ENCODE results near the gene EFNB3. TPM values are rescaled to one million over a fixed set of nuclear protein-coding genes. Genes with fewer than 3 reads are reported as not detected.

Gene EFNB3
- total and polyA plus RNA-seq, 10 of the 15 experiments (the other 5 are each of a cell fraction or from before 2014, with no cell fraction given) = 0.01 to 0.13 (median 0.04) TPM; not detected in 5

- TF ChIP-seq, protein P1, sequence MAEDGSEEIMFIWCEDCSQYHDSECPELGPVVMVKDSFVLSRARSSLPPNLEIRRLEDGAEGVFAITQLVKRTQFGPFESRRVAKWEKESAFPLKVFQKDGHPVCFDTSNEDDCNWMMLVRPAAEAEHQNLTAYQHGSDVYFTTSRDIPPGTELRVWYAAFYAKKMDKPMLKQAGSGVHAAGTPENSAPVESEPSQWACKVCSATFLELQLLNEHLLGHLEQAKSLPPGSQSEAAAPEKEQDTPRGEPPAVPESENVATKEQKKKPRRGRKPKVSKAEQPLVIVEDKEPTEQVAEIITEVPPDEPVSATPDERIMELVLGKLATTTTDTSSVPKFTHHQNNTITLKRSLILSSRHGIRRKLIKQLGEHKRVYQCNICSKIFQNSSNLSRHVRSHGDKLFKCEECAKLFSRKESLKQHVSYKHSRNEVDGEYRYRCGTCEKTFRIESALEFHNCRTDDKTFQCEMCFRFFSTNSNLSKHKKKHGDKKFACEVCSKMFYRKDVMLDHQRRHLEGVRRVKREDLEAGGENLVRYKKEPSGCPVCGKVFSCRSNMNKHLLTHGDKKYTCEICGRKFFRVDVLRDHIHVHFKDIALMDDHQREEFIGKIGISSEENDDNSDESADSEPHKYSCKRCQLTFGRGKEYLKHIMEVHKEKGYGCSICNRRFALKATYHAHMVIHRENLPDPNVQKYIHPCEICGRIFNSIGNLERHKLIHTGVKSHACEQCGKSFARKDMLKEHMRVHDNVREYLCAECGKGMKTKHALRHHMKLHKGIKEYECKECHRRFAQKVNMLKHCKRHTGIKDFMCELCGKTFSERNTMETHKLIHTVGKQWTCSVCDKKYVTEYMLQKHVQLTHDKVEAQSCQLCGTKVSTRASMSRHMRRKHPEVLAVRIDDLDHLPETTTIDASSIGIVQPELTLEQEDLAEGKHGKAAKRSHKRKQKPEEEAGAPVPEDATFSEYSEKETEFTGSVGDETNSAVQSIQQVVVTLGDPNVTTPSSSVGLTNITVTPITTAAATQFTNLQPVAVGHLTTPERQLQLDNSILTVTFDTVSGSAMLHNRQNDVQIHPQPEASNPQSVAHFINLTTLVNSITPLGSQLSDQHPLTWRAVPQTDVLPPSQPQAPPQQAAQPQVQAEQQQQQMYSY (CRISPR knock-in tag; IDR thresholded peaks at IDR 0.05) = no peak
- TF ChIP-seq, protein P2, sequence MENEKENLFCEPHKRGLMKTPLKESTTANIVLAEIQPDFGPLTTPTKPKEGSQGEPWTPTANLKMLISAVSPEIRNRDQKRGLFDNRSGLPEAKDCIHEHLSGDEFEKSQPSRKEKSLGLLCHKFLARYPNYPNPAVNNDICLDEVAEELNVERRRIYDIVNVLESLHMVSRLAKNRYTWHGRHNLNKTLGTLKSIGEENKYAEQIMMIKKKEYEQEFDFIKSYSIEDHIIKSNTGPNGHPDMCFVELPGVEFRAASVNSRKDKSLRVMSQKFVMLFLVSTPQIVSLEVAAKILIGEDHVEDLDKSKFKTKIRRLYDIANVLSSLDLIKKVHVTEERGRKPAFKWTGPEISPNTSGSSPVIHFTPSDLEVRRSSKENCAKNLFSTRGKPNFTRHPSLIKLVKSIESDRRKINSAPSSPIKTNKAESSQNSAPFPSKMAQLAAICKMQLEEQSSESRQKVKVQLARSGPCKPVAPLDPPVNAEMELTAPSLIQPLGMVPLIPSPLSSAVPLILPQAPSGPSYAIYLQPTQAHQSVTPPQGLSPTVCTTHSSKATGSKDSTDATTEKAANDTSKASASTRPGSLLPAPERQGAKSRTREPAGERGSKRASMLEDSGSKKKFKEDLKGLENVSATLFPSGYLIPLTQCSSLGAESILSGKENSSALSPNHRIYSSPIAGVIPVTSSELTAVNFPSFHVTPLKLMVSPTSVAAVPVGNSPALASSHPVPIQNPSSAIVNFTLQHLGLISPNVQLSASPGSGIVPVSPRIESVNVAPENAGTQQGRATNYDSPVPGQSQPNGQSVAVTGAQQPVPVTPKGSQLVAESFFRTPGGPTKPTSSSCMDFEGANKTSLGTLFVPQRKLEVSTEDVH (IDR thresholded peaks at IDR 0.05; ENCODE audit: low read depth, partially characterized antibody) = no peak
- TF ChIP-seq IRF4 (IDR thresholded peaks at IDR 0.05; ENCODE audit: low read depth, low read length) (no peak), TCF7 (IDR thresholded peaks at IDR 0.05; ENCODE audit: borderline replicate concordance) (no peak), ATF3 (IDR thresholded peaks at IDR 0.05; ENCODE audit: borderline replicate concordance, extremely low read depth, low read depth, low read length) (no peak), GATAD2B (conservative IDR thresholded peaks at IDR 0.05; ENCODE audit: low read depth) (no peak; the same call in none of the 2 replicates), EGR1 (IDR thresholded peaks at IDR 0.05; ENCODE audit: borderline replicate concordance in 1 of 2, low read depth in 2 of 2, low read length in 2 of 2) (no peak), MTA3 (IDR thresholded peaks at IDR 0.05; ENCODE audit: borderline replicate concordance, low read length) (peak; percentile 22; the same call in 1 of the 2 replicates), SMC3 (IDR thresholded peaks at IDR 0.05; ENCODE audit: borderline replicate concordance, low read length) (no peak)
Measured at GRCh38 chr17:7686222-7687071, 18.6 kb upstream of the EFNB3 start (continued).
